ENCODE results near the gene ANO10. TPM values are rescaled to one million over a fixed set of nuclear protein-coding genes. Genes with fewer than 3 reads are reported as not detected.
"Not testable (repeated sequence)": the region's sequence is repeated elsewhere in the genome, so short reads cannot be mapped to it uniquely, and the experiment has no call there.

ANO10 gene
- total RNA-seq, 1 experiment from 2014 or later: 26.8 TPM

DNA sequence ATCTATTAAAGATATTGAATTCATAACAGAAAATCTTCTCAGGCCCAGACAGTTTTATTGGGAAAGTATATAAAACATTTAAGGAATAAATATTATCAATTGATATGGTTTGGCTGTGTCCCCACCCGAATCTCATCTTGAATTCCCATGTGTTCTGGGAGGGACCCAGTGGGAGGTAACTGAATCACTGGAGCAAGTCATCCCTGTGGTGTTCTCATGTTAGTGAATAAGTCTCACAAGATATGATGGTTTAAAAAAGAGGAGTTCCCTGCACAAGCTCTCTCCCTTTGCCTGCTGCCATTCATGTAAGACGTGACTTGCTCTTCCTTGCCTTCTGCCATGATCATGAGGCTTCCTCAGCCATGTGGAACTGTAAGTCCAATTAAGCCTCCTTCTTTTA is 160.5 kb downstream of the ANO10 start:
- Mint-ChIP-seq H3K27me3 (ENCODE audit: unreplicated experiment) (no peaks in the 10 kb centered on the region), H3K9me3 (ENCODE audit: low read depth, unreplicated experiment) (no peaks in the 10 kb centered on the region), H3K27ac (ENCODE audit: unreplicated experiment) (no peak overlapping the region)

DNA sequence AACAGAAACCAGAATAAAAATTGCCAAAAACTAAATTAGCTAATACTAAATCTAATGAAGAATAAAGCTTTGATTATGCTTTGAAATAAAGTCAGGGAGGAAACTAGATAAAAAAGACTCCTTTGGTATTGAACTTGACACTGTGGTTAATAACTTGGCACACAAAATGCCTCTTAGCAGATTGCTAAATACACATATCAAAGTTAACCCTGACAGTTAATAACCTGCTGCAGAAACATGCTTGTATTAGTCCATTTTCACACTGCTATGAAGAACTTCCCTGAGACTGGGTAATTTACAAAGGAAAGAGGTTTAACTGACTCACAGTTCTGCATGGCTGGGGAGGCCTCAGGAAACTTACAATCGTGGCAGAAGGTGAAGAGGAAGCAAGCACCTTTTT is 164.8 kb downstream of the ANO10 start:
- H3K27ac Mint-ChIP-seq (ENCODE audit: unreplicated experiment); intact Hi-C loops (cut with micrococcal nuclease; ENCODE audit: unreplicated experiment); H3K36me3 Mint-ChIP-seq (ENCODE audit: insufficient read depth, unreplicated experiment); BruUV-seq (replicated peaks); H3K4me3 Mint-ChIP-seq (ENCODE audit: low read depth, unreplicated experiment); H3K27me3 Mint-ChIP-seq (ENCODE audit: unreplicated experiment); H3K4me1 Mint-ChIP-seq (ENCODE audit: low read depth, unreplicated experiment); H3K9me3 Mint-ChIP-seq (ENCODE audit: low read depth, unreplicated experiment); DNase-seq: not testable (repeated sequence)
- CTCF ChIA-PET: interaction anchor here (0.5 kb wide), 1 partner anchor 570 kb away, joined by 3 read pairs; no protein-coding TSS in a partner anchor

More for the DNA sequence above, 160.5 kb downstream of the ANO10 start:
- intact Hi-C loops (cut with micrococcal nuclease; ENCODE audit: unreplicated experiment): no loop called here
- Mint-ChIP-seq H3K4me1 (ENCODE audit: low read depth, unreplicated experiment) (no peaks in the 10 kb centered on the region), H3K36me3 (ENCODE audit: insufficient read depth, unreplicated experiment) (no peaks in the 10 kb centered on the region), H3K4me3 (ENCODE audit: low read depth, unreplicated experiment) (no peak overlapping the region)
- no TSS peak for BruUV-seq (replicated peaks)
- no peak for DNase-seq
- CTCF ChIA-PET: no interaction called here
- TF ChIP-seq CTCF (IDR thresholded peaks at IDR 0.05; ENCODE audit: unreplicated experiment): no peak

DNA sequence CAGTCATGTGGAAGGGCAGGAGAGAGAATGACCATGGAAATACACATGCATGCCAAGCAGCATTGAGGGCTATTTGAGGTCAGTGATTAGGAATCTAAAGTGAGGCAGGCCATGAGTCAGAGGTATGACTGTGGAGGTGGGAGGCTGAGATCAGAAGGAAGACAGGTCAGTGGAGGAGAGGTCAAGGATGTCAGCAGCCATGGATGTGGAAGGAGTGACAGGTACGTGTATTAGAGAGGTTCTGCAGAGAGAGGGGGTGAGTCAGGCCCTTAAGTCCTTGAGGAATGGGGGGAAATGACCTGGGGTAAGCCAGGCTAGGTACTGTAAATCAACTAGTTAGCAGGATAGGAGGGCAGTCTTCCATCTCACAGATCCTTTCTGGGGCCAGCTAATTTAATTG is 166.6 kb downstream of the ANO10 start:
- peak; percentile 2 for DNase-seq
- intact Hi-C loops (cut with micrococcal nuclease; ENCODE audit: unreplicated experiment): no loop called here
- H3K4me1 Mint-ChIP-seq (ENCODE audit: low read depth, unreplicated experiment): no peaks in the 10 kb centered on the region
- no peak for TF ChIP-seq CTCF (IDR thresholded peaks at IDR 0.05; ENCODE audit: unreplicated experiment)
- no peak overlapping the region for H3K4me3 Mint-ChIP-seq (ENCODE audit: low read depth, unreplicated experiment)
- no TSS peak for BruUV-seq (replicated peaks)
- H3K9me3 Mint-ChIP-seq (ENCODE audit: low read depth, unreplicated experiment): no peaks in the 10 kb centered on the region
- no peaks in the 10 kb centered on the region for H3K27me3 Mint-ChIP-seq (ENCODE audit: unreplicated experiment)
- CTCF ChIA-PET: no interaction called here
- H3K27ac Mint-ChIP-seq (ENCODE audit: unreplicated experiment): no peak overlapping the region
- H3K36me3 Mint-ChIP-seq (ENCODE audit: insufficient read depth, unreplicated experiment): no peaks in the 10 kb centered on the region

DNA sequence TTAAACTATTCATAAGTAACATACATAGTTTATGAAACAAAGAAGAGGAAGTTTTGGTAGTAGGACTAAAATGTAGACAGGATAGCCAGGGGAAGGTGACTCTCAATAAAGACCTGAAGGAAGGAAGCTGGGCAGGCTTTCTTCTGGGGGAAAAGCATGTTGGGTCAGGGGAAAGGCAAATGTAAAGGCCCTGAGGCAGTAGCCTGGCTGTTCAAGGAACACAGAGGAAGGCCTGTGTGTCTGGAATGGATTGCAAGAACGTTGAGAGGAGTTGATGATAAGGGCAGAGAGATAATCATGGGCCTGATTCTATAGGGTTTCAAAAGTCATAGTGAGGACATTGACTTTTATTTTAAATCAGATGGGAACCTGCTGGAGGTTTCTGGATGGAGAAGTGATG is 167.8 kb downstream of the ANO10 start:
- CTCF ChIA-PET: no interaction called here
- no peaks in the 10 kb centered on the region for H3K4me1 Mint-ChIP-seq (ENCODE audit: low read depth, unreplicated experiment)
- no peak for TF ChIP-seq CTCF (IDR thresholded peaks at IDR 0.05; ENCODE audit: unreplicated experiment)
- no peak for DNase-seq
- H3K27ac Mint-ChIP-seq (ENCODE audit: unreplicated experiment): no peak overlapping the region
- no peaks in the 10 kb centered on the region for H3K36me3 Mint-ChIP-seq (ENCODE audit: insufficient read depth, unreplicated experiment)
- BruUV-seq (replicated peaks): no TSS peak
- H3K9me3 Mint-ChIP-seq (ENCODE audit: low read depth, unreplicated experiment): no peaks in the 10 kb centered on the region
- intact Hi-C loops (cut with micrococcal nuclease; ENCODE audit: unreplicated experiment): no loop called here
- H3K27me3 Mint-ChIP-seq (ENCODE audit: unreplicated experiment): no peaks in the 10 kb centered on the region
- H3K4me3 Mint-ChIP-seq (ENCODE audit: low read depth, unreplicated experiment): no peak overlapping the region

GRCh38 chr3:43451670-43452254 is 170.0 kb downstream of the ANO10 start:
- CTCF ChIA-PET: no interaction called here
- DNase-seq: no peak
- BruUV-seq (replicated peaks): no TSS peak
- Mint-ChIP-seq H3K27me3 (ENCODE audit: unreplicated experiment) (no peaks in the 10 kb centered on the region), H3K27ac (ENCODE audit: unreplicated experiment) (no peak overlapping the region), H3K4me3 (ENCODE audit: low read depth, unreplicated experiment) (no peak overlapping the region), H3K9me3 (ENCODE audit: low read depth, unreplicated experiment) (no peaks in the 10 kb centered on the region), H3K36me3 (ENCODE audit: insufficient read depth, unreplicated experiment) (no peaks in the 10 kb centered on the region), H3K4me1 (ENCODE audit: low read depth, unreplicated experiment) (no peaks in the 10 kb centered on the region)
- no peak for TF ChIP-seq CTCF (IDR thresholded peaks at IDR 0.05; ENCODE audit: unreplicated experiment)
- intact Hi-C loops (cut with micrococcal nuclease; ENCODE audit: unreplicated experiment): no loop called here
